Measurements from ENCODE around the gene EPS8L1. TPM values are rescaled to one million over a fixed set of nuclear protein-coding genes. Genes with fewer than 3 reads are reported as not detected.

The EPS8L1 gene
- polyA plus RNA-seq, 1 donor from 2014 or later = 25.5 TPM

DNA sequence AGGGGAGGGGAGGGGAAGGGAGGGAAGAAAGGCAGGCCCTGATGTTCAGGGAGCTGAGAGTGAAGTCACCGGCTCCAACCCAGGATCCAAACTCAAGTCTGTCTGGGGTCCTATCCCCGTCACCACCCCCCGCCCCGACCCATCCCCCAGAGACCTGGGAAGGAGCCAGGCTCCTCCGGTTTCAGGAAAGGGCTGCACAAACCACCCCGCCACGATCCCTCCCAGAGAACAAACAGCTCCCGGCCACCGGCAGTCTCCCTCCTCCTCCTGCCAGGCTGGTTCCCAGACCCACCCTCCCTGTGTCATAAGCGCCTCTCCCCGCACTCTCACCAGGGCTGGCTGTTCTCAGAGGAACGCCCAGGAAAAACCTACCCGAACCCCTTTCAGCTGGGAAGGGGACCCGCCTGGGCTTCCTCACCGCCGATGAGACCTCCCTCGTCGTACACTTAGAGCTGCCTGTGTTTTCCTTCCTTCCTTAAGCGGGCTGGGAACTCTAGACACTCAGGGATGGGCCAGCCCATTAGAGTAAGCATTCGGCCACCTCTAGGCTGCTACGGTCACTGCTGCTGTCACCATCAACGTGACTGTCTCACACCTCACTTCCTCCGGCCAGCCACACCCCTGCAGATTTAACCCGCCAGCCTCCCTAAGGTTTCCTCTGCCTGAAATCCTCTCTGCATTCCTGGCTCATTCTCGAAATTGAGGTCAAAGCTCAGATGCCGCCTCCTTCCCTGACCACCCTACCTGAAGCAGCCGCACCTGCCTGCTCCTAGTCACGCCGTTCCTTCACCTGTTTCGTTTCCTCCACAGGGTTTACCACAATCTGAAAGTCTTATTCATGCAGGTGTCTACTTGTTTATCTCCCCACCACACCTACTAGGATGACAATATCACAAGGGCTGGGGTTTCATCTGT, 6.5 kb upstream of the EPS8L1 start:
- H3K9me2 ChIP-seq (ENCODE audit: insufficient read depth, low read length) = no peaks in the 10 kb centered on the region
- peak overlapping the region; percentile 36 for H3K9ac ChIP-seq (ENCODE audit: low read length)
- TF ChIP-seq, protein P1, sequence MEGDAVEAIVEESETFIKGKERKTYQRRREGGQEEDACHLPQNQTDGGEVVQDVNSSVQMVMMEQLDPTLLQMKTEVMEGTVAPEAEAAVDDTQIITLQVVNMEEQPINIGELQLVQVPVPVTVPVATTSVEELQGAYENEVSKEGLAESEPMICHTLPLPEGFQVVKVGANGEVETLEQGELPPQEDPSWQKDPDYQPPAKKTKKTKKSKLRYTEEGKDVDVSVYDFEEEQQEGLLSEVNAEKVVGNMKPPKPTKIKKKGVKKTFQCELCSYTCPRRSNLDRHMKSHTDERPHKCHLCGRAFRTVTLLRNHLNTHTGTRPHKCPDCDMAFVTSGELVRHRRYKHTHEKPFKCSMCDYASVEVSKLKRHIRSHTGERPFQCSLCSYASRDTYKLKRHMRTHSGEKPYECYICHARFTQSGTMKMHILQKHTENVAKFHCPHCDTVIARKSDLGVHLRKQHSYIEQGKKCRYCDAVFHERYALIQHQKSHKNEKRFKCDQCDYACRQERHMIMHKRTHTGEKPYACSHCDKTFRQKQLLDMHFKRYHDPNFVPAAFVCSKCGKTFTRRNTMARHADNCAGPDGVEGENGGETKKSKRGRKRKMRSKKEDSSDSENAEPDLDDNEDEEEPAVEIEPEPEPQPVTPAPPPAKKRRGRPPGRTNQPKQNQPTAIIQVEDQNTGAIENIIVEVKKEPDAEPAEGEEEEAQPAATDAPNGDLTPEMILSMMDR (IDR thresholded peaks at IDR 0.05; ENCODE audit: poor library complexity, severe bottlenecking) = no peak
- no peak for TF ChIP-seq MXI1 (conservative IDR thresholded peaks at IDR 0.05; ENCODE audit: poor library complexity, severe bottlenecking)
- TF ChIP-seq EZH2 (IDR thresholded peaks at IDR 0.05; ENCODE audit: borderline replicate concordance, insufficient read depth, low read length, poor library complexity, severe bottlenecking) = no peak
- TF ChIP-seq POLR2AphosphoS5 (IDR thresholded peaks at IDR 0.05) = no peak
- no peak for TF ChIP-seq SMC3 (conservative IDR thresholded peaks at IDR 0.05; ENCODE audit: poor library complexity)
- TF ChIP-seq, protein P2, sequence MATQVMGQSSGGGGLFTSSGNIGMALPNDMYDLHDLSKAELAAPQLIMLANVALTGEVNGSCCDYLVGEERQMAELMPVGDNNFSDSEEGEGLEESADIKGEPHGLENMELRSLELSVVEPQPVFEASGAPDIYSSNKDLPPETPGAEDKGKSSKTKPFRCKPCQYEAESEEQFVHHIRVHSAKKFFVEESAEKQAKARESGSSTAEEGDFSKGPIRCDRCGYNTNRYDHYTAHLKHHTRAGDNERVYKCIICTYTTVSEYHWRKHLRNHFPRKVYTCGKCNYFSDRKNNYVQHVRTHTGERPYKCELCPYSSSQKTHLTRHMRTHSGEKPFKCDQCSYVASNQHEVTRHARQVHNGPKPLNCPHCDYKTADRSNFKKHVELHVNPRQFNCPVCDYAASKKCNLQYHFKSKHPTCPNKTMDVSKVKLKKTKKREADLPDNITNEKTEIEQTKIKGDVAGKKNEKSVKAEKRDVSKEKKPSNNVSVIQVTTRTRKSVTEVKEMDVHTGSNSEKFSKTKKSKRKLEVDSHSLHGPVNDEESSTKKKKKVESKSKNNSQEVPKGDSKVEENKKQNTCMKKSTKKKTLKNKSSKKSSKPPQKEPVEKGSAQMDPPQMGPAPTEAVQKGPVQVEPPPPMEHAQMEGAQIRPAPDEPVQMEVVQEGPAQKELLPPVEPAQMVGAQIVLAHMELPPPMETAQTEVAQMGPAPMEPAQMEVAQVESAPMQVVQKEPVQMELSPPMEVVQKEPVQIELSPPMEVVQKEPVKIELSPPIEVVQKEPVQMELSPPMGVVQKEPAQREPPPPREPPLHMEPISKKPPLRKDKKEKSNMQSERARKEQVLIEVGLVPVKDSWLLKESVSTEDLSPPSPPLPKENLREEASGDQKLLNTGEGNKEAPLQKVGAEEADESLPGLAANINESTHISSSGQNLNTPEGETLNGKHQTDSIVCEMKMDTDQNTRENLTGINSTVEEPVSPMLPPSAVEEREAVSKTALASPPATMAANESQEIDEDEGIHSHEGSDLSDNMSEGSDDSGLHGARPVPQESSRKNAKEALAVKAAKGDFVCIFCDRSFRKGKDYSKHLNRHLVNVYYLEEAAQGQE (IDR thresholded peaks at IDR 0.05; ENCODE audit: borderline replicate concordance) = no peak
- no peak for TF ChIP-seq RAD21 (conservative IDR thresholded peaks at IDR 0.05)
- H4K20me1 ChIP-seq (ENCODE audit: insufficient read depth) = no peaks in the 10 kb centered on the region
- H3K4me3 ChIP-seq (ENCODE audit: low read length) = peak overlapping the region; percentile 59
- no peak overlapping the region for H3K4me2 ChIP-seq (ENCODE audit: low read length)
- no peak overlapping the region for H3K27ac ChIP-seq (ENCODE audit: low read length)
- no peaks in the 10 kb centered on the region for H3K79me2 ChIP-seq (replicated peaks; ENCODE audit: insufficient read depth, low read length)
- peaks cover 50% of the 10 kb centered on the region for H3K27me3 ChIP-seq (ENCODE audit: insufficient read depth, low read depth, low read length)
- H3K9me3 ChIP-seq (ENCODE audit: low read length) = no peaks in the 10 kb centered on the region
- H3F3A ChIP-seq (ENCODE audit: insufficient read depth, low read length, poor library complexity, severe bottlenecking) = no peaks in the 10 kb centered on the region
- no peaks in the 10 kb centered on the region for H3K36me3 ChIP-seq (ENCODE audit: insufficient read depth, low read length)
- no peak overlapping the region for H2AFZ ChIP-seq (ENCODE audit: low read depth, low read length)

DNA sequence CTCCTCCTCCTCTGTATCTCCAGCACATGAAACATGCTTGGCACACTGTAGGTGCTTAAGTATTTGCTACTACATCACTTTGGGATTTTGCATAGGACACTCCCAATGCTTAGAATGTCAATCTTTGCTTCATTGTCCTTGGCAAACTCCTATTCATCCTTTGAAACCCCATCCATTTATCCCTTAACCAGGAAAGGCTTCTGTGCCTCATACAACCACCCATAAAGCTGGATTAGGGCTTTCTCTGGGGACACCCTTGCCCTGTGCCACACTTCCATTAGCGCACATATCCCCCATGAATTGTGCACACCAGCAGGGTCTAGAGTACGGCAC, 5.8 kb upstream of the EPS8L1 start:
- no peak overlapping the region for H3K9ac ChIP-seq (ENCODE audit: low read length)
- H3K4me3 ChIP-seq (ENCODE audit: low read length) = peak overlapping the region; percentile 59
- no peaks in the 10 kb centered on the region for H3F3A ChIP-seq (ENCODE audit: insufficient read depth, low read length, poor library complexity, severe bottlenecking)
- no peak overlapping the region for H3K27ac ChIP-seq (ENCODE audit: low read length)
- no peaks in the 10 kb centered on the region for H3K9me2 ChIP-seq (ENCODE audit: insufficient read depth, low read length)
- H3K79me2 ChIP-seq (replicated peaks; ENCODE audit: insufficient read depth, low read length) = no peaks in the 10 kb centered on the region
- no peaks in the 10 kb centered on the region for H3K9me3 ChIP-seq (ENCODE audit: low read length)
- H3K27me3 ChIP-seq (ENCODE audit: insufficient read depth, low read depth, low read length) = peaks cover 50% of the 10 kb centered on the region
- H3K4me2 ChIP-seq (ENCODE audit: low read length) = no peak overlapping the region
- H2AFZ ChIP-seq (ENCODE audit: low read depth, low read length) = no peak overlapping the region
- no peaks in the 10 kb centered on the region for H4K20me1 ChIP-seq (ENCODE audit: insufficient read depth)
- H3K36me3 ChIP-seq (ENCODE audit: insufficient read depth, low read length) = no peaks in the 10 kb centered on the region
- TF ChIP-seq EZH2 (IDR thresholded peaks at IDR 0.05; ENCODE audit: borderline replicate concordance, insufficient read depth, low read length, poor library complexity, severe bottlenecking) = no peak
- no peak for TF ChIP-seq MXI1 (conservative IDR thresholded peaks at IDR 0.05; ENCODE audit: poor library complexity, severe bottlenecking)
- TF ChIP-seq POLR2AphosphoS5 (IDR thresholded peaks at IDR 0.05) = no peak
- no peak for TF ChIP-seq TAF1 (IDR thresholded peaks at IDR 0.05; ENCODE audit: low read depth)
- TF ChIP-seq, protein P2 (IDR thresholded peaks at IDR 0.05; ENCODE audit: borderline replicate concordance) = no peak
- TF ChIP-seq RAD21 (conservative IDR thresholded peaks at IDR 0.05) = no peak
- TF ChIP-seq, protein P1 (IDR thresholded peaks at IDR 0.05; ENCODE audit: poor library complexity, severe bottlenecking) = no peak
- no peak for TF ChIP-seq EP300 (conservative IDR thresholded peaks at IDR 0.05; ENCODE audit: poor library complexity, severe bottlenecking)
- no peak for TF ChIP-seq SMC3 (conservative IDR thresholded peaks at IDR 0.05; ENCODE audit: poor library complexity)
